Lung (tissue), 12 donors: ENCODE measurements around the gene HDAC2. TPM values are rescaled to one million over a fixed set of nuclear protein-coding genes. Genes with fewer than 3 reads are reported as not detected.
"Not testable (repeated sequence)": the region's sequence is repeated elsewhere in the genome, so short reads cannot be mapped to it uniquely, and the experiment has no call there.

Experiments
- ATAC-seq: fragments of 200-7000 bp; cut with Tn5 transposase; one replicate; pipeline ENCODE4 v1.9.1; 2020; ENCODE audit warnings: moderate number of reproducible peaks; ENCODE audit not compliant: insufficient read depth, low FRiP score
- DNase-seq, 3 donors: peaks; one replicate each; pipeline ENCODE4 v3.0.0-alpha.2; 2013 to 2017
- H3K27ac ChIP-seq, 2 donors: one replicate each; pipeline ENCODE4 v1.5.1; 2013; ENCODE audit warnings: mild to moderate bottlenecking in 2 of 2, moderate library complexity in 2 of 2, control low read depth in 1 of 2, inconsistent platforms in 1 of 2, low read depth in 1 of 2, low read length in 1 of 2
- H3K27me3 ChIP-seq, 3 donors: one replicate each; pipeline ENCODE4 v1.5.1; 2013; ENCODE audit warnings: low read length in 2 of 3; ENCODE audit not compliant: control insufficient read depth in 3 of 3, insufficient read depth in 3 of 3
- H3K36me3 ChIP-seq, 4 donors: one replicate each; pipeline ENCODE4 v1.5.1; 2013; ENCODE audit warnings: low read length in 4 of 4, mild to moderate bottlenecking in 1 of 4, moderate library complexity in 1 of 4; ENCODE audit not compliant: control insufficient read depth in 4 of 4, insufficient read depth in 4 of 4
- H3K4me1 ChIP-seq, 5 donors: one replicate each; pipeline ENCODE4 v1.5.1; 2013; ENCODE audit warnings: low read length in 5 of 5, mild to moderate bottlenecking in 2 of 5, moderate library complexity in 1 of 5; ENCODE audit not compliant: control insufficient read depth in 5 of 5, insufficient read depth in 5 of 5
- H3K4me3 ChIP-seq: one replicate; pipeline ENCODE4 v1.5.1; 2013; ENCODE audit warnings: mild to moderate bottlenecking, control low read depth, moderate library complexity
- H3K9ac ChIP-seq, 2 donors: one replicate each; pipeline ENCODE4 v1.5.1; 2013; ENCODE audit warnings: low read length in 2 of 2, control low read depth in 1 of 2; ENCODE audit not compliant: insufficient read depth in 1 of 2
- H3K9me3 ChIP-seq, 4 donors: one replicate each; pipeline ENCODE4 v1.5.1; 2013; ENCODE audit warnings: low read length in 3 of 4, mild to moderate bottlenecking in 1 of 4, moderate library complexity in 1 of 4; ENCODE audit not compliant: control insufficient read depth in 4 of 4, insufficient read depth in 3 of 4
- WGBS, 2 donors: extraction: QIAGEN DNeasy Blood & Tissue Kit; methylation state at CpG; one replicate each; pipeline ENCODE4 v1.1.7; 2013; 5-methylcytosine and 5-hydroxymethylcytosine counted together
- polyA plus RNA-seq, 2 donors: library from polyadenylated mRNA; stranded (reverse); fragments of 200-250 nt; gene quantifications; one replicate each; pipeline ENCODE4 v1.2.1, GENCODE V29; 2013
- total RNA-seq, 2 donors: library from RNA; depleted of rRNA in 1 of 2; stranded (reverse); fragments of >200 nt in 1 of 2; gene quantifications; one replicate each; pipeline ENCODE4 v1.2.1, GENCODE V29; 2014 to 2021
- TF ChIP-seq, protein P1 (sequence below): IDR thresholded peaks from 2 replicates; pipeline ENCODE4 v1.5.1; 2012; ENCODE audit warnings: mild to moderate bottlenecking; ENCODE audit errors: control extremely low read depth, extremely low read depth
- donor health status: control.
- donor health status: control.
- donor health status: Bipolar disorder and iron deficiency.
- donor health status: healthy.
- donor health status: DM: yes; HTN: yes; CAD: no.

Gene HDAC2
- total and polyA plus RNA-seq, 4 donors = 48.2 to 113 (median 61.4) TPM

- no peak overlapping the region for H3K9ac ChIP-seq
- H3K4me1 ChIP-seq = peaks cover 0 to 7% (median 0%) of the 10 kb centered on the region in 5 donors
- peaks cover 0 to 1% (median 0%) of the 10 kb centered on the region in 4 donors for H3K9me3 ChIP-seq
- H3K4me3 ChIP-seq = no peak overlapping the region
- no peaks in the 10 kb centered on the region for H3K27me3 ChIP-seq
- 78 to 85% methylated on average over 3 of the region's 3 CpGs for WGBS, 2 donors
- no peak overlapping the region for H3K27ac ChIP-seq
- no peak for DNase-seq
- TF ChIP-seq, protein P1, sequence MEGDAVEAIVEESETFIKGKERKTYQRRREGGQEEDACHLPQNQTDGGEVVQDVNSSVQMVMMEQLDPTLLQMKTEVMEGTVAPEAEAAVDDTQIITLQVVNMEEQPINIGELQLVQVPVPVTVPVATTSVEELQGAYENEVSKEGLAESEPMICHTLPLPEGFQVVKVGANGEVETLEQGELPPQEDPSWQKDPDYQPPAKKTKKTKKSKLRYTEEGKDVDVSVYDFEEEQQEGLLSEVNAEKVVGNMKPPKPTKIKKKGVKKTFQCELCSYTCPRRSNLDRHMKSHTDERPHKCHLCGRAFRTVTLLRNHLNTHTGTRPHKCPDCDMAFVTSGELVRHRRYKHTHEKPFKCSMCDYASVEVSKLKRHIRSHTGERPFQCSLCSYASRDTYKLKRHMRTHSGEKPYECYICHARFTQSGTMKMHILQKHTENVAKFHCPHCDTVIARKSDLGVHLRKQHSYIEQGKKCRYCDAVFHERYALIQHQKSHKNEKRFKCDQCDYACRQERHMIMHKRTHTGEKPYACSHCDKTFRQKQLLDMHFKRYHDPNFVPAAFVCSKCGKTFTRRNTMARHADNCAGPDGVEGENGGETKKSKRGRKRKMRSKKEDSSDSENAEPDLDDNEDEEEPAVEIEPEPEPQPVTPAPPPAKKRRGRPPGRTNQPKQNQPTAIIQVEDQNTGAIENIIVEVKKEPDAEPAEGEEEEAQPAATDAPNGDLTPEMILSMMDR = no peak
- no peak for ATAC-seq
- H3K36me3 ChIP-seq = no peaks in the 10 kb centered on the region
These were observed 26.2 kb upstream of the HDAC2 start for GRCh38 chr6:113997116-113997515.

DNA sequence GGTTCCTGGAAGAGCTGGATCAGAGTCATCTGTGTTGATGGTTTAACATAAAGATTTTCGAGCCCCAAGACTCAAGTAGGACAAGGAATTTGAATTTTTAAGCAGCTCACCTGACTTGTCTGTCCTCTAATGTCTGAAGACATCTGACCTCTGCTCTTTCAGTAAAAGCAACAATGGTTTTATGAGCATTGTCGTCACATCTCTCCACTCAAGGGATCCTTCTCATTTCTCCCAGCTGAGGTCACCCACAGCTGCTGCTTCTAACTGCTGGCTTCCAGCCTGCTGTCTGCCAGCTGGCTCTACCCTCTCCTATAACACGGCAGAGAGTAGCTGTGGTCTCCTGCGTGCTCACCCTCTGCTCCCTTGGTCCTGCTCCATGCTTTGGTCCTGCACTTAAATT, 24.7 kb upstream of the HDAC2 start:
- DNase-seq = peak; percentile 65 to 73 (median 71)
- H3K27me3 ChIP-seq = no peaks in the 10 kb centered on the region
- H3K4me1 ChIP-seq = peaks cover 0 to 7% (median 0%) of the 10 kb centered on the region in 5 donors
- TF ChIP-seq, protein P1 = no peak
- H3K36me3 ChIP-seq = no peaks in the 10 kb centered on the region
- H3K9ac ChIP-seq = no peak overlapping the region
- H3K9me3 ChIP-seq = peaks cover 0 to 3% (median 0%) of the 10 kb centered on the region in 4 donors
- no peak overlapping the region for H3K27ac ChIP-seq
- peak; percentile 83 for ATAC-seq
- WGBS, 2 donors = 21 to 38% methylated on average over 4 of the region's 4 CpGs
- no peak overlapping the region for H3K4me3 ChIP-seq

- no peak overlapping the region for H3K27ac ChIP-seq
- H3K4me3 ChIP-seq = no peak overlapping the region
- H3K4me1 ChIP-seq = peaks cover 0 to 7% (median 0%) of the 10 kb centered on the region in 5 donors
- peak; percentile 50 to 71 (median 55) for DNase-seq
- no peaks in the 10 kb centered on the region for H3K36me3 ChIP-seq
- peaks cover 0 to 3% (median 0%) of the 10 kb centered on the region in 4 donors for H3K9me3 ChIP-seq
- TF ChIP-seq, protein P1 = peak; percentile 7
- H3K27me3 ChIP-seq = no peaks in the 10 kb centered on the region
- ATAC-seq = peak; percentile 21
- peak overlapping the region in 1 of 2 donors; percentile 50 for H3K9ac ChIP-seq
These were observed 24.0 kb upstream of the HDAC2 start for GRCh38 chr6:113994934-113995342.

GRCh38 chr6:113989675-113990074, 18.7 kb upstream of the HDAC2 start:
- Histone ChIP-seq H3K9me3 (peaks cover 0 to 2% (median 0%) of the 10 kb centered on the region in 4 donors), H3K9ac (no peak overlapping the region), H3K27me3 (no peaks in the 10 kb centered on the region), H3K27ac (no peak overlapping the region), H3K4me1 (no peaks in the 10 kb centered on the region), H3K36me3 (no peaks in the 10 kb centered on the region), H3K4me3 (no peak overlapping the region)
- no peak for ATAC-seq
- DNase-seq = no peak
- TF ChIP-seq, protein P1 = no peak

GRCh38 chr6:113982675-113983074, 11.7 kb upstream of the HDAC2 start:
- not testable (repeated sequence) for H3K4me1 ChIP-seq, H3K9me3 ChIP-seq, H3K4me3 ChIP-seq, H3K27ac ChIP-seq, ATAC-seq, H3K36me3 ChIP-seq, DNase-seq, H3K27me3 ChIP-seq, H3K9ac ChIP-seq
- 93 to 94% methylated on average over 5 of the region's 5 CpGs for WGBS, 2 donors
